ENCODE data around the gene RAET1L. TPM values are rescaled to one million over a fixed set of nuclear protein-coding genes. Genes with fewer than 3 reads are reported as not detected.

The RAET1L gene
- polyA plus RNA-seq, 3 donors, result not detected

- intact Hi-C loops (cut with micrococcal nuclease), result no loop called here
- Mint-ChIP-seq H3K9me3 (peaks cover 5 to 62% (median 38%) of the 10 kb centered on the region in 7 donors), H3K36me3 (peaks cover 6 to 23% of the 10 kb centered on the region in 2 donors), H3K27me3 (ENCODE audit: low read depth in 3 of 3) (peaks cover 92 to 100% (median 98%) of the 10 kb centered on the region in 3 donors), H3K4me3 (peak overlapping the region in 1 of 2 donors; percentile 48), H3K4me1 (peaks cover 13% of the 10 kb centered on the region), H3K27ac (no peak overlapping the region)
- Histone ChIP-seq H4K20me1 (ENCODE audit: insufficient read depth, low read length) (no peaks in the 10 kb centered on the region), H3K36me3 (replicated peaks in 1 of 2; ENCODE audit: control insufficient read depth in 1 of 2, insufficient read depth in 2 of 2, low read length in 2 of 2) (no peaks in the 10 kb centered on the region), H3K79me2 (ENCODE audit: insufficient read depth, low read length) (no peaks in the 10 kb centered on the region), H3K9me3 (replicated peaks in 1 of 2; ENCODE audit: control insufficient read depth in 1 of 2, insufficient read depth in 1 of 2, low read length in 2 of 2) (peaks cover 9 to 38% of the 10 kb centered on the region in 2 donors), H3K9ac (ENCODE audit: insufficient read depth, low read length, poor library complexity, severe bottlenecking) (no peak overlapping the region), H3K4me3 (replicated peaks in 1 of 3; ENCODE audit: low read depth in 2 of 3, low read length in 3 of 3) (no peak overlapping the region), H3K4me2 (replicated peaks; ENCODE audit: extremely low read depth, low read length, poor library complexity, severe bottlenecking) (no peak overlapping the region), H3K27ac (ENCODE audit: low read depth in 1 of 2, low read length in 2 of 2) (no peak overlapping the region), H2AFZ (ENCODE audit: insufficient read depth, low read depth, low read length, poor library complexity, severe bottlenecking) (no peak overlapping the region), H3K27me3 (ENCODE audit: control insufficient read depth in 2 of 2, insufficient read depth in 2 of 2, low read length in 2 of 2) (peaks cover 74 to 97% of the 10 kb centered on the region in 2 donors), H3K4me1 (ENCODE audit: control insufficient read depth in 1 of 2, insufficient read depth in 2 of 2, low read length in 2 of 2) (peaks cover 11 to 13% of the 10 kb centered on the region in 2 donors)
- DNase-seq, result no peak
- 12% methylated on average over 3 of the region's 5 CpGs for WGBS (ENCODE audit: insufficient coverage)
- TF ChIP-seq, protein P1, sequence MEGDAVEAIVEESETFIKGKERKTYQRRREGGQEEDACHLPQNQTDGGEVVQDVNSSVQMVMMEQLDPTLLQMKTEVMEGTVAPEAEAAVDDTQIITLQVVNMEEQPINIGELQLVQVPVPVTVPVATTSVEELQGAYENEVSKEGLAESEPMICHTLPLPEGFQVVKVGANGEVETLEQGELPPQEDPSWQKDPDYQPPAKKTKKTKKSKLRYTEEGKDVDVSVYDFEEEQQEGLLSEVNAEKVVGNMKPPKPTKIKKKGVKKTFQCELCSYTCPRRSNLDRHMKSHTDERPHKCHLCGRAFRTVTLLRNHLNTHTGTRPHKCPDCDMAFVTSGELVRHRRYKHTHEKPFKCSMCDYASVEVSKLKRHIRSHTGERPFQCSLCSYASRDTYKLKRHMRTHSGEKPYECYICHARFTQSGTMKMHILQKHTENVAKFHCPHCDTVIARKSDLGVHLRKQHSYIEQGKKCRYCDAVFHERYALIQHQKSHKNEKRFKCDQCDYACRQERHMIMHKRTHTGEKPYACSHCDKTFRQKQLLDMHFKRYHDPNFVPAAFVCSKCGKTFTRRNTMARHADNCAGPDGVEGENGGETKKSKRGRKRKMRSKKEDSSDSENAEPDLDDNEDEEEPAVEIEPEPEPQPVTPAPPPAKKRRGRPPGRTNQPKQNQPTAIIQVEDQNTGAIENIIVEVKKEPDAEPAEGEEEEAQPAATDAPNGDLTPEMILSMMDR (IDR thresholded peaks at IDR 0.05), result no peak
Measured at GRCh38 chr6:149985481-149985937, 39.8 kb downstream of the RAET1L start.

DNA sequence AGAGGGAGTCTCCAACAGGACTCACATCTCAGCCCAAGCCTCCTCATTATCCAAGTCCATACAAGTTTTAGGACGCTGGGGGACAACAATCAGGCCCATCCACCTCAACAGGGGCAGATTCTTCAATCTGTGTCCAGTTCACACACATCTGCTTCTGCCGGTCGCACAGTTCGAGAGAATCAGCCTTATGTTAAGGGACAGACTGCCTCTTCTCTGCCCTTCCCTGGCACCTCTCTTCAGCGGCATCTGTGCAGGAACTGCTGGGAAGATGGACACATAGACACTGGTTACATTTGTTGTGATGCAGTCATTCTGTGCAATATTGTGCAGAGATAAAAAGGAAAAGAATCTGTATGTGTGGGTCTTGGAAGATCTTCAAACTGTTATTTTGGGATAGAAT is 40.6 kb downstream of the RAET1L start:
- intact Hi-C loops (cut with micrococcal nuclease), result no loop called here
- Histone ChIP-seq H3K27ac (ENCODE audit: low read depth in 1 of 2, low read length in 2 of 2) (no peak overlapping the region), H3K27me3 (ENCODE audit: control insufficient read depth in 2 of 2, insufficient read depth in 2 of 2, low read length in 2 of 2) (peaks cover 67 to 93% of the 10 kb centered on the region in 2 donors), H3K4me1 (ENCODE audit: control insufficient read depth in 1 of 2, insufficient read depth in 2 of 2, low read length in 2 of 2) (peaks cover 4 to 6% of the 10 kb centered on the region in 2 donors), H3K36me3 (replicated peaks in 1 of 2; ENCODE audit: control insufficient read depth in 1 of 2, insufficient read depth in 2 of 2, low read length in 2 of 2) (no peaks in the 10 kb centered on the region), H2AFZ (ENCODE audit: insufficient read depth, low read depth, low read length, poor library complexity, severe bottlenecking) (no peak overlapping the region), H3K9me3 (replicated peaks in 1 of 2; ENCODE audit: control insufficient read depth in 1 of 2, insufficient read depth in 1 of 2, low read length in 2 of 2) (peaks cover 9 to 31% of the 10 kb centered on the region in 2 donors), H4K20me1 (ENCODE audit: insufficient read depth, low read length) (no peaks in the 10 kb centered on the region), H3K4me2 (replicated peaks; ENCODE audit: extremely low read depth, low read length, poor library complexity, severe bottlenecking) (no peak overlapping the region), H3K9ac (ENCODE audit: insufficient read depth, low read length, poor library complexity, severe bottlenecking) (no peak overlapping the region), H3K79me2 (ENCODE audit: insufficient read depth, low read length) (no peaks in the 10 kb centered on the region), H3K4me3 (replicated peaks in 1 of 3; ENCODE audit: low read depth in 2 of 3, low read length in 3 of 3) (no peak overlapping the region)
- TF ChIP-seq, protein P1 (IDR thresholded peaks at IDR 0.05), result no peak
- Mint-ChIP-seq H3K4me3 (peak overlapping the region in 1 of 2 donors; percentile 76), H3K27me3 (ENCODE audit: low read depth in 3 of 3) (peaks cover 85 to 99% (median 97%) of the 10 kb centered on the region in 3 donors), H3K9me3 (peaks cover 5 to 58% (median 31%) of the 10 kb centered on the region in 7 donors), H3K4me1 (peaks cover 5% of the 10 kb centered on the region), H3K36me3 (peaks cover 3 to 16% of the 10 kb centered on the region in 2 donors), H3K27ac (no peak overlapping the region)
- WGBS (ENCODE audit: insufficient coverage), result 32% methylated on average over 4 of the region's 5 CpGs
- DNase-seq, result no peak
